GM18517 (cell line): ENCODE results near the gene ENDOD1.

Experiments used
- ATAC-seq: cut with Tn5 transposase; IDR thresholded peaks from one replicate; pipeline ENCODE4 v1.9.1; 2021; ENCODE audit warnings: mild to moderate bottlenecking, moderate library complexity; ENCODE audit not compliant: unreplicated experiment

The ENDOD1 gene

GRCh38 chr11:95140397-95141033 is 50.9 kb downstream of the ENDOD1 start:
- no peak for ATAC-seq

- ATAC-seq: no peak
Measured at GRCh38 chr11:95142431-95142830, 52.8 kb downstream of the ENDOD1 start.

GRCh38 chr11:95143106-95143681 is 53.5 kb downstream of the ENDOD1 start:
- ATAC-seq: no peak

GRCh38 chr11:95144313-95145235 is 54.9 kb downstream of the ENDOD1 start:
- no peak for ATAC-seq

GRCh38 chr11:95145430-95146060 is 55.9 kb downstream of the ENDOD1 start:
- no peak for ATAC-seq

GRCh38 chr11:95147364-95147905 is 57.8 kb downstream of the ENDOD1 start:
- no peak for ATAC-seq

GRCh38 chr11:95148406-95148805 is 58.8 kb downstream of the ENDOD1 start:
- no peak for ATAC-seq

- ATAC-seq: no peak
Measured at GRCh38 chr11:95148938-95149337, 59.3 kb downstream of the ENDOD1 start.

GRCh38 chr11:95149651-95150364 is 60.2 kb downstream of the ENDOD1 start:
- no peak for ATAC-seq

GRCh38 chr11:95150956-95151684 is 61.5 kb downstream of the ENDOD1 start:
- peak; percentile 78 for ATAC-seq

- ATAC-seq: peak; percentile 26
Measured at GRCh38 chr11:95152876-95153856, 63.5 kb downstream of the ENDOD1 start.

- ATAC-seq: no peak
Measured at GRCh38 chr11:95153857-95154246, 64.2 kb downstream of the ENDOD1 start.

- no peak for ATAC-seq
Measured at GRCh38 chr11:95154514-95154913, 64.9 kb downstream of the ENDOD1 start.

- ATAC-seq: no peak
Measured at GRCh38 chr11:95155385-95155784, 65.7 kb downstream of the ENDOD1 start.

GRCh38 chr11:95156133-95156721 is 66.6 kb downstream of the ENDOD1 start:
- no peak for ATAC-seq

GRCh38 chr11:95156916-95157541 is 67.4 kb downstream of the ENDOD1 start:
- ATAC-seq: no peak

GRCh38 chr11:95157824-95158223 is 68.2 kb downstream of the ENDOD1 start:
- no peak for ATAC-seq

- no peak for ATAC-seq
Measured at GRCh38 chr11:95161248-95161647, 71.6 kb downstream of the ENDOD1 start.
